PC-9 (cell line): ENCODE data around the gene GSC.

Source experiments
- CTCF ChIP-seq: fragments of 200-600 bp; sonication (generic); conservative IDR thresholded peaks from 2 replicates; pipeline ENCODE4 v1.6.1; 2017; ENCODE audit warnings: mixed run types, antibody characterized with exemption, mild to moderate bottlenecking, moderate library complexity
- EZH2 ChIP-seq: fragments of 200-600 bp; sonication (generic); IDR thresholded peaks from 2 replicates; pipeline ENCODE4 v1.8.0; 2017; ENCODE audit warnings: antibody characterized with exemption, low read depth

GRCh38 chr14:94775871-94776210, 5.9 kb upstream of the GSC start:
- TF ChIP-seq CTCF = no peak
- no peak for TF ChIP-seq EZH2
